Spleen (tissue), 11 donors: ENCODE measurements around the gene CTNNA2. TPM values are rescaled to one million over a fixed set of nuclear protein-coding genes. Genes with fewer than 3 reads are reported as not detected.

Experiments
- DNase-seq: peaks from one replicate; pipeline ENCODE4 v3.0.0-alpha.2; 2020
- H3K27ac ChIP-seq, 8 donors: fragments of 200-600 bp; sonication (generic) in 7 of 8; 1 replicate in 4 of 8; 2 replicates in 4 of 8; pipeline versions ENCODE4 v1.5.0 to v1.8.0; 2016 to 2021; ENCODE audit warnings: inconsistent platforms in 4 of 8, mild to moderate bottlenecking in 4 of 8, moderate library complexity in 1 of 8
- H3K27me3 ChIP-seq, 7 donors: fragments of 200-600 bp; sonication (generic) in 6 of 7; replicated peaks in 1 of 7; 1 replicate in 4 of 7; 2 replicates in 3 of 7; pipeline versions ENCODE4 v1.5.0 to v1.8.0; 2016 to 2021; ENCODE audit warnings: inconsistent platforms in 3 of 7, mild to moderate bottlenecking in 1 of 7
- H3K36me3 ChIP-seq, 6 donors: fragments of 200-600 bp; sonication (generic) in 5 of 6; 1 replicate in 4 of 6; 2 replicates in 2 of 6; pipeline versions ENCODE4 v1.5.0 to v1.8.0; 2016 to 2021; ENCODE audit warnings: inconsistent platforms in 2 of 6
- H3K4me1 ChIP-seq, 6 donors: fragments of 200-600 bp; sonication (generic) in 5 of 6; 1 replicate in 3 of 6; 2 replicates in 3 of 6; pipeline versions ENCODE4 v1.5.0 to v1.8.0; 2016 to 2021; ENCODE audit warnings: inconsistent platforms in 3 of 6
- H3K4me3 ChIP-seq, 8 donors: fragments of 200-600 bp; sonication (generic) in 7 of 8; 1 replicate in 4 of 8; 2 replicates in 4 of 8; pipeline versions ENCODE4 v1.5.0 to v1.8.0; 2016 to 2021; ENCODE audit warnings: inconsistent platforms in 4 of 8, mild to moderate bottlenecking in 4 of 8, moderate library complexity in 2 of 8
- H3K9me3 ChIP-seq, 8 donors: fragments of 200-600 bp; sonication (generic) in 7 of 8; 1 replicate in 4 of 8; 2 replicates in 4 of 8; pipeline versions ENCODE4 v1.5.0 to v1.8.0; 2016 to 2021; ENCODE audit warnings: inconsistent platforms in 4 of 8
- CTCF ChIP-seq, 11 experiments: fragments of 200-600 bp in 7 of 11; fragments of 450-650 bp in 4 of 11; sonication (generic) in 4 of 11; IDR thresholded peaks in 8 of 11; conservative IDR thresholded peaks in 3 of 11; 1 replicate in 7 of 11; 2 replicates in 4 of 11; pipeline versions ENCODE4 v1.4.0 to v1.8.0; 2016 to 2021; ENCODE audit warnings: antibody characterized with exemption in 11 of 11, inconsistent platforms in 4 of 11, mild to moderate bottlenecking in 1 of 11
- POLR2A ChIP-seq, 3 donors: fragments of 450-650 bp; IDR thresholded peaks; one replicate each; pipeline ENCODE4 v1.5.1; 2017; ENCODE audit warnings: antibody characterized with exemption in 3 of 3, mild to moderate bottlenecking in 1 of 3
- POLR2AphosphoS5 ChIP-seq, 3 donors: sonication (generic); formaldehyde crosslinking; IDR thresholded peaks; one replicate each; pipeline ENCODE4 v1.5.1; 2017; ENCODE audit warnings: antibody characterized with exemption in 3 of 3
- WGBS, 5 donors: extraction: QIAGEN DNeasy Blood & Tissue Kit in 3 of 5; methylation state at CpG; one replicate each; pipeline versions ENCODE4 v1.1.5 to v1.1.7; 2013 to 2018; 5-methylcytosine and 5-hydroxymethylcytosine counted together
- intact Hi-C: fragments of 100-400 bp; cut with DNase I; formaldehyde crosslinking; loops from one replicate; pipeline ENCODE4 v1.15.0; 2023; ENCODE audit warnings: low total_unique reads
- polyA plus RNA-seq, 3 donors: library from polyadenylated mRNA; stranded (reverse); fragments of 200-250 nt; gene quantifications; one replicate each; pipeline ENCODE4 v1.2.1, GENCODE V29; 2013
- total RNA-seq, 7 donors: library from RNA; depleted of rRNA in 3 of 7; stranded (reverse); fragments of >200 nt in 3 of 7; fragmentation: NEBNext Ultra II Directional in 4 of 7; extraction: Animal tissue kit (Norgen Biotek cat#: 25700) in 4 of 7; gene quantifications; one replicate each; pipeline versions ENCODE4 v1.1.0 to v1.2.1, GENCODE V29; 2016 to 2021
- donor health status: healthy with polysubstance abuse.
- donor health status: DM: no; HTN: no; CAD: no; lungs with moderate emphysema.
- donor health status: DM: no; HTN: no; CAD: no.
- donor health status: Bipolar disorder and iron deficiency.
- donor health status: healthy.
- donor health status: DM: no; HTN: no; CAD: no.
- donor health status: DM: yes; HTN: yes; CAD: no.

The CTNNA2 gene
- total and polyA plus RNA-seq, 10 donors = not detected

GRCh38 chr2:79665091-79665490 lies 152.2 kb downstream of the CTNNA2 start:
- 70 to 89% (median 72%) methylated on average over 2 of the region's 2 CpGs for whole genome bisulfite sequencing, 5 donors
- H3K9me3 ChIP-seq = peaks cover 0 to 7% (median 2%) of the 10 kb centered on the region in 8 donors
- DNase-seq = no peak
- no peaks in the 10 kb centered on the region for H3K27me3 ChIP-seq
- no peak overlapping the region for H3K4me3 ChIP-seq
- TF ChIP-seq CTCF (IDR thresholded peaks at IDR 0.05 in 8 of 11, conservative IDR thresholded peaks at IDR 0.05 in 3 of 11) (no peak), POLR2A (IDR thresholded peaks at IDR 0.05) (no peak), POLR2AphosphoS5 (IDR thresholded peaks at IDR 0.05) (no peak)
- intact Hi-C loops = no loop called here
- H3K27ac ChIP-seq = no peak overlapping the region
- H3K36me3 ChIP-seq = no peaks in the 10 kb centered on the region
- H3K4me1 ChIP-seq = no peaks in the 10 kb centered on the region

GRCh38 chr2:79666430-79666829 lies 153.6 kb downstream of the CTNNA2 start:
- intact Hi-C loops = no loop called here

DNA sequence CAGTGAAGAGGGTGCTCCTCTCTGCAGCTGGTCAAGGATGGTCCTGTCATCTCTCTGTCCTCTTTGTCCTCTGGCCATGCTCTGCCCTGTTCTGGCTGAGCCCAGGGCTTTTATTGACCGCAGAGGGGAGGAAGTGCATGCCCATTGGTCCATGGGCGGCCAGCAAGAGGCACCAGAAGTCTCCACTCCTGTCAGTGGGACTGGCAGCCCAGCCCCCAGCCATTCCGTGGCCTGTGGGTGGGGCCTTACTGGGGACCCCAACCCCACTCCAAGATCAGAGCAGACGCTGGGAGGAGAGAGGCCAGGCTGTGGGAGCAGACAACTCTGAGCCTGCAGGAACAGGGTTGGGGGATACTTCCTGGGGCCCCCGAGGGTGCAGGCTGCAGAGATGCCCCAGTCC lies 156.9 kb downstream of the CTNNA2 start:
- Histone ChIP-seq H3K4me1 (no peaks in the 10 kb centered on the region), H3K9me3 (peaks cover 0 to 7% (median 3%) of the 10 kb centered on the region in 8 donors), H3K27ac (no peak overlapping the region), H3K36me3 (no peaks in the 10 kb centered on the region), H3K27me3 (no peaks in the 10 kb centered on the region), H3K4me3 (no peak overlapping the region)
- no peak for TF ChIP-seq CTCF (IDR thresholded peaks at IDR 0.05 in 8 of 11, conservative IDR thresholded peaks at IDR 0.05 in 3 of 11)
- TF ChIP-seq POLR2A (IDR thresholded peaks at IDR 0.05) = no peak
- no peak for TF ChIP-seq POLR2AphosphoS5 (IDR thresholded peaks at IDR 0.05)
- intact Hi-C loops = no loop called here
- peak; percentile 58 for DNase-seq
- WGBS, 5 donors = 52 to 82% (median 74%) methylated on average over 3 to 5 of the region's 5 CpGs

More at GRCh38 chr2:79666430-79666829, 153.6 kb downstream of the CTNNA2 start:
- H3K36me3 ChIP-seq = no peaks in the 10 kb centered on the region
- H3K27ac ChIP-seq = no peak overlapping the region
- H3K27me3 ChIP-seq = no peaks in the 10 kb centered on the region
- no peak for DNase-seq
- peaks cover 0 to 7% (median 3%) of the 10 kb centered on the region in 8 donors for H3K9me3 ChIP-seq
- WGBS, 5 donors = 71 to 86% (median 74%) methylated on average over 4 of the region's 4 CpGs
- H3K4me3 ChIP-seq = no peak overlapping the region
- TF ChIP-seq POLR2AphosphoS5 (IDR thresholded peaks at IDR 0.05) = no peak
- no peaks in the 10 kb centered on the region for H3K4me1 ChIP-seq

- no peaks in the 10 kb centered on the region for H3K36me3 ChIP-seq
- no peak overlapping the region for H3K4me3 ChIP-seq
- TF ChIP-seq POLR2AphosphoS5 (IDR thresholded peaks at IDR 0.05) (no peak), POLR2A (IDR thresholded peaks at IDR 0.05) (no peak), CTCF (IDR thresholded peaks at IDR 0.05 in 8 of 11, conservative IDR thresholded peaks at IDR 0.05 in 3 of 11) (no peak)
- no peaks in the 10 kb centered on the region for H3K4me1 ChIP-seq
- no peak overlapping the region for H3K27ac ChIP-seq
- H3K9me3 ChIP-seq = peaks cover 0 to 7% (median 3%) of the 10 kb centered on the region in 8 donors
- intact Hi-C loops = no loop called here
- WGBS, 5 donors = 69 to 85% (median 82%) methylated on average over 8 to 11 of the region's 11 CpGs
- DNase-seq = peak; percentile 66
- no peaks in the 10 kb centered on the region for H3K27me3 ChIP-seq
Measured at GRCh38 chr2:79670198-79670597, 157.3 kb downstream of the CTNNA2 start.

- intact Hi-C loops = no loop called here
Measured at GRCh38 chr2:79686884-79687283, 174.0 kb downstream of the CTNNA2 start.

More at GRCh38 chr2:79686884-79687283, 174.0 kb downstream of the CTNNA2 start:
- Histone ChIP-seq H3K27ac (no peak overlapping the region), H3K4me3 (no peak overlapping the region), H3K9me3 (peaks cover 0 to 11% (median 0%) of the 10 kb centered on the region in 8 donors), H3K4me1 (no peaks in the 10 kb centered on the region), H3K36me3 (no peaks in the 10 kb centered on the region), H3K27me3 (no peaks in the 10 kb centered on the region)
- 92 to 95% (median 93%) methylated on average over 1 of the region's 1 CpG for WGBS, 5 donors
- DNase-seq = no peak
- no peak for TF ChIP-seq CTCF (IDR thresholded peaks at IDR 0.05 in 8 of 11, conservative IDR thresholded peaks at IDR 0.05 in 3 of 11)
- TF ChIP-seq POLR2A (IDR thresholded peaks at IDR 0.05) = no peak
- no peak for TF ChIP-seq POLR2AphosphoS5 (IDR thresholded peaks at IDR 0.05)
